ENCODE data around the gene HIRA.

- TF ChIP-seq POLR2A (IDR thresholded peaks at IDR 0.05) (no peak), CTCF (IDR thresholded peaks at IDR 0.05) (no peak), POLR2AphosphoS5 (IDR thresholded peaks at IDR 0.05) (no peak)
Measured at GRCh38 chr22:19395276-19395675, 36.3 kb downstream of the HIRA start.
